SIG-M5 (cell line): Measurements from ENCODE around the gene ADAM20.
"Not testable (repeated sequence)": the region's sequence is repeated elsewhere in the genome, so short reads cannot be mapped to it uniquely, and the experiment has no call there.

ENCODE experiments used
- DNase-seq: peaks from one replicate; lab custom pipeline; 2025; lab: John Stamatoyannopoulos, UW

The ADAM20 gene

GRCh38 chr14:70534904-70535303 lies at the start of gene ADAM20:
Gene ADAM20, minus strand, starts transcription at chr14:70535004. Its CDS starts 10,247 bp downstream, at chr14:70524757.
- no peak for DNase-seq

- DNase-seq = no peak
These were observed 42.1 kb upstream of the ADAM20 start for GRCh38 chr14:70576891-70577290.

DNA sequence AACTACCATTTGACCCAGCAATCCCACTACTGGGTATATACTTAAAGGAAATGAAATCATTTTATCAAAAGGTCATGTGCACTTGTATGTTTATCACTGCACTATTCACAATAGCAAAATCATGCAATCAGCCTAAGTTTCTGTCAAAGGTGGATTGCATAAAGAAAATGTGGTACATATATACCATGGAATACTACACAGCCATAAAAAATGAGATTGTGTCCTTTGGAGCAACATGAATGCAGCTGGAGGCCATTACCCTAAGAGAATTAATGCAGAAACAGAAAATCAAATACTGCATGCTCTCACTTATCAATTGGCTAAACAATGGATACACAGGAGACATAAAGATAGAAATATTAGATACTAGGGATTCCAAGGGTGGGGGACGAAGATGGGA lies 38.2 kb upstream of the ADAM20 start:
- DNase-seq = no peak

- no peak for DNase-seq
These were observed 36.3 kb upstream of the ADAM20 start for GRCh38 chr14:70571139-70571538.

DNA sequence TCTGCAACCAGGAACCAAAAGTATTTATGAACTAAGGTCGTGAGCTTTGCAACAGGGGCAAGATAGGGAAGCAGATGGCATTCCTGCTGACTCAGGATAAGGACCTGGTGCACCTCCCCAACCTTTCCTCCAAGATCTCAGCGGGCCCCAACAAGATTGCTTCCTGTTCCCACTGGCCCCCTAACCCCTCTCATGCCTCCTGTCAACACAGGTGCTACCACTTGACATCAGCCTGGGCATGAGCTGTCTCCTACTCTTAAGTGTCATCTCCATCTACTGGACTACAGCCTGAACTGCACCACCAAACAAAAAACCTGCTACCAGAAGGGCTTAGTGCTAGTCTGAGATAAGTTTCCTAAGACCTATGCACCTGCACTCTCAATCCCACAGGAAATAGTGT lies 33.0 kb upstream of the ADAM20 start:
- DNase-seq = no peak

GRCh38 chr14:70563869-70564268 lies 29.1 kb upstream of the ADAM20 start:
- no peak for DNase-seq

- DNase-seq = no peak
These were observed 28.6 kb upstream of the ADAM20 start for GRCh38 chr14:70563417-70563816.

GRCh38 chr14:70558356-70558755 lies 23.6 kb upstream of the ADAM20 start:
- no peak for DNase-seq

DNA sequence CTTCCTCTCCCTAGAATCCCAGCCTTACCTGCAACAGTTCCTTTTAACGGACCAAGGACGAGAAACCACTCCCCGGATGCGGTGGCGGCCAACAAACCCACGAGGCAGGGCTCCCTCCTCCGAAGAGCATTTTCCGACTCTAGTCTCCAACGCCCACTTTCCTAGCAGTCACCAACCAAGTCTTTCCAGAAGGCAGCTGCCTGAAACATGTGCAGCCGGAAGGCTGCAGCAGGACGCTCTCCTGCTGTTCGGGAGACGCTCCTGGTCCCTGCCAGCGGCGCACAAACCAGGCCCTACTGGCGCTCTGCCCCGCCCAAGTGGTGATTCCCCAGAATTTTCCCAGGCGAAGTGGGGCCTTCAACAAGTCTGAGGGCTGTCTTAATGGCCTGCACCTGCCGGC lies 21.1 kb upstream of the ADAM20 start:
- DNase-seq = no peak

DNA sequence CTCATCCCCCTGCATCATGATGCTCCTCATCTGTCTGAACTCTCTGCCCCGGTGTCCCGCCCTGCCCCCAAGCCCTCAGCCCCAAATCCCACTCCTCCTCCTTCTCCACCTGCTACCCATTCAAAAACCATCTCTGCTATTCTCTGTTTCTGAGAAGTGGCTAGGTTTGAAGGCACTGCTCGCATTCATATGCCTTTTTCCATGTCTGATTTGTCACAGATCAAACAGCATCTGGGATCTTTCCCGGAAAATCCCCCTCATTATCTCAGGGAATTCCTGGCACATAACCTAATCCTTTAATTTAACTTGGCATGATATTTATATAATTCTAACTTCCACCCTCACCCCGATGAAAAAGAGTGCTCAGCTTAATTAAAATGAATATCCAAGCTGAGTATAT lies 3.3 kb upstream of the ADAM20 start:
- no peak for DNase-seq

DNA sequence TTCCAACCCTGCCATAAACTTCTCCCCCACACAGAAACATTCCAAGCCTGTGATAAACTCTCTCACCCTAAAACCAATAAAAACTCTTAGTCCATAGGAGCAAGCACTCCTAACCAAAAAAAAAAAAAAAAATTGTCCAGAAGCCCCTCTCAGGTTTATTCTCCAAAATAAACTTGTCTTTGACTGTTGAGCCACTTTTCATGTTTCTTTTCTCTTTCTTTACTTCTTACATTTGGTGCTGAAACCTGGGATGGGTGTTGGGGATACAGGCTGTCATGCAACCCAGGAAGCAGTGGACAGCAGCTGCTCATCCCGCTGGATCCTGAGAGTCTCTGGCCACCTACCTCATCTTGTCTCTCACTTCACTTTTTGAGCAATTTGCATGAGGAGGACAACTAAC lies 2.0 kb upstream of the ADAM20 start:
- DNase-seq = no peak

DNA sequence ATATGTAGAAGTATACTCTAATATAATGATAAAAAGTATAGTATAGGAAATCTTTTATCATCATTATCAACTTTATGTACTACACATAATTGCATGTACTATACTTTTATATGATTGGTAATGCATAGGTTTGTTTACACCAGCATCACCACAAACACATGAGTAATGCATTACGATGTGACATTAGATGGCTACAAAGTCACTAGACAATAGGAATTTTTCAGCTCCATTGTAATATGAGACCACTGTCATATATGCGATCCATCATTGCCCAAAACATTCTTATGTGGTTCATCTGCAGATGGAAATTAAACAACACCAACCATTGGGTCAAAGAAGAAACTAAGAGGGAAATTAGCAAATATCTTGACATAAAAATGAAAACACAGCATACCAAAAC lies 4.4 kb downstream of the ADAM20 start:
- DNase-seq = no peak

GRCh38 chr14:70527501-70528105 lies 7.2 kb downstream of the ADAM20 start:
- no peak for DNase-seq

DNA sequence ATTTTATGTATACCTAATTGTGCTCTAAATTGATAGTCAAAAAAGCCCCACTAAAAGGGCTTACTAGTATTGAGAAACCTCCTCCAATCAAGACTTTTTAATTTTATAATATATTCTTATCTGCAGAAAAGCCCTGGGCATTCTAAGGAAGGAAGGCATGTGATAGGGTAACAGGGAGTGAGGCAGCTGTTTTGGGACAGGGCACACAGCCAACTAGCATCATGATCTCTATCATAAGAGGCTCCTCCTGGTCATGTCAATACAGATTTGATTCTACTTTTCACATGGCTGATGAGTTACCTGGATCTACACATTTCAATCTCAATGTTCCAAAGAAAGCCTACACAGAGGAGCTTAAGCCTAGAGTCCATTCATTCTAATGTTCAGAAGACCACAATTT lies 9.1 kb downstream of the ADAM20 start:
- DNase-seq = no peak

DNA sequence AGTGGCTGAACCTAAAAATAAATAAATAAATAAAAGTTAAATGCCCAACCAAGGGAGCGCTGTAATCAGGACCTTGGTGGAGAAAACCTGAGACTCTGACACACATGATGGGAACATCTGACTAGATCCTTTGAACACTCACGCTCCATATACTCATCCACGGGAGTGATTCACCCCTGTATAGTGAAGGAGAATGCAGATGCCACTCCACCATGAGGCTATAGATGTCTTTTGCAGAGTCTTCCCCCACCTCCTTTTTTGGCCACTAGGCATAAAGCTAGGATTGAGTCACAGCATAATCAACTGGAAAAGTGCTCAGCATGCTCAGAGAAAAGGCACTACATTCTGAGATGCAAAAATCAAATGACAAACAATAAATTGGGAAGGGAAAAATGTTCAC lies 19.0 kb downstream of the ADAM20 start:
- no peak for DNase-seq

GRCh38 chr14:70514168-70515069 lies 20.4 kb downstream of the ADAM20 start:
- DNase-seq = no peak

DNA sequence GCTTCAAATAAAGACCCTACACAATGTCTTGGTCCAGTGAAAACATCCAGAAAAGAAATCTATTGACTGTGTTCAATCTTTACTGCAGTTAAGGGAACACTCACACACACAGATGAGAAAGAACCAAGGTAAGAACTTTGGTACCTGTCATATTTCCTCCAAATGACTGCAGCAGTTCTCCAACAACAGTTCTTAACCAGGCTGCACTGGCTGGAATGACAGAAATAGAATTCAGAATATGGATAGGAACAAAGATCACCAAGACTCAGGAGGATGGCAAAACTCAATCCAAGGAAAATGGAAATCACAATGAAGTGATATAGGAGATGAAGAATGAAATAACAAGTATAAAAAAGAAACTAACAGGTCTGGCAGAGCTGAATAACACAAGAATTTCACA lies 36.6 kb downstream of the ADAM20 start:
- DNase-seq = no peak

- no peak for DNase-seq
These were observed 45.1 kb downstream of the ADAM20 start for GRCh38 chr14:70489579-70490200.

- not testable (repeated sequence) for DNase-seq
These were observed 57.3 kb downstream of the ADAM20 start for GRCh38 chr14:70477356-70478105.

DNA sequence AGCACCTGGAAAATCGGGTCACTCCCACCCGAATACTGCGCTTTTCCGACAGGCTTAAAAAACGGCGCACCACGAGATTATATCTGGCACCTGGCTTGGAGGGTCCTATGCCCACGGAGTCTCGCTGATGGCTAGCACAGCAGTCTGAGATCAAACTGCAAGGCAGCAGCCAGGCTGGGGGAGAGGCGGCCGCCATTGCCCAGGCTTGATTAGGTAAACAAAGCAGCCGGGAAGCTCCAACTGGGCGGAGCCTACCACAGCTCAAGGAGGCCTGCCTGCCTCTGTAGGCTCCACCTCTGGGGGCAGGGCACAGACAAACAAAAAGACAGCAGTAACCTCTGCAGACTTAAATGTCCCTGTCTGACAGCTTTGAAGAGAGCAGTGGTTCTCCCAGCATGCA lies 59.3 kb downstream of the ADAM20 start:
- DNase-seq = not testable (repeated sequence)

GRCh38 chr14:70473825-70474224 lies 61.0 kb downstream of the ADAM20 start:
- DNase-seq = no peak
